IMR-90 (cell line): ENCODE measurements around the gene ADGRL3.

Experiments used
- CTCF ChIP-seq: conservative IDR thresholded peaks from 2 replicates; pipeline ENCODE4 v1.5.1; 2012; ENCODE audit warnings: mild to moderate bottlenecking, low read depth, low read length, improper control_type of control experiment
- POLR2A ChIP-seq: IDR thresholded peaks from 2 replicates; pipeline ENCODE4 v1.6.1; 2012; ENCODE audit warnings: mild to moderate bottlenecking, low read depth, low read length
- RCOR1 ChIP-seq: IDR thresholded peaks from 2 replicates; pipeline ENCODE4 v1.6.1; 2012; ENCODE audit warnings: mild to moderate bottlenecking, low read length, improper control_type of control experiment; ENCODE audit not compliant: insufficient replicate concordance
- SMC3 ChIP-seq: fragments of 150-350 bp; IDR thresholded peaks from 2 replicates; pipeline ENCODE4 v1.6.1; 2016; ENCODE audit warnings: low read depth, mild to moderate bottlenecking, antibody characterized with exemption, low read length, moderate library complexity

- TF ChIP-seq CTCF (no peak), SMC3 (no peak), POLR2A (no peak), RCOR1 (no peak)
These were observed 660.2 kb downstream of the ADGRL3 start for GRCh38 chr4:61860376-61860775.
